HepG2 (cell line): ENCODE results near the gene PMS2.

Source experiments
- ZNF280B ChIP-seq: sonication (generic); formaldehyde crosslinking; IDR thresholded peaks from 2 replicates; pipeline ENCODE4 v1.5.0; 2020; ENCODE audit warnings: missing genetic modification reagents, mild to moderate bottlenecking, borderline replicate concordance
- TF ChIP-seq, protein P1 (sequence below): sonication (generic); formaldehyde crosslinking; IDR thresholded peaks from 2 replicates; pipeline ENCODE4 v1.5.1; 2020; ENCODE audit warnings: missing genetic modification reagents, mild to moderate bottlenecking, borderline replicate concordance

DNA sequence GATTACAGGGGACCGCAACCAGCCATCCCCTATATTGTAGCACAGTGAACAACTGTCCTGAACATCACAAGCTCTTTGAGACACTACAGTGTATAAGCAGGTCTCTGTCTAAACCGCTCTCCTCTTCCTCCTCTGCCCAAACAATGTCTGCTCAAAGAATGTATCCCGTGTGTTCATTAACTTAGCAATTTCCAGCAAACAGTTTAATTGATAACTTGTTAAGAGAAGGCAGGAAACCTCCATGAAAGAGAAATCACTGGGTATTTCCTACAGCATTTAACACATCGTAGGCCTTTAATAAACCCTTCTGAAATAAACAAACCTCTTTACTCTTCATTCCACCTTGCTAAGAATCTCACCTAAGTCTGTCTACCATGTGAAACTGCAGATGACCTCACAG is 1.5 kb downstream of the PMS2 start:
- TF ChIP-seq, protein P1, sequence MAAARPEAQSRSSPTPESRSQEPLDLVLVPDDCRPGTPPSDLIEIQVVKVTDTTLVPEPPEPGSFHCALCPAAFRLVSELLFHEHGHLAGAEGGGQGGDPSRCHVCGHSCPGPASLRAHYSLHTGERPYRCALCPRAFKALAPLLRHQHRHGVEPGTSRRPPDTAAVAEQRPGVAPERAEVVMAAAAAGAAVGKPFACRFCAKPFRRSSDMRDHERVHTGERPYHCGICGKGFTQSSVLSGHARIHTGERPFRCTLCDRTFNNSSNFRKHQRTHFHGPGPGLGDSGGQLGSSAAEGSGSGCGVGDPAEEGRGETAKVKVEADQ = no peak
- TF ChIP-seq ZNF280B (CRISPR knock-in tag) = no peak
